NCI-H128 (cell line): Measurements from ENCODE around the gene CES5A.
"Not testable (repeated sequence)": the region's sequence is repeated elsewhere in the genome, so short reads cannot be mapped to it uniquely, and the experiment has no call there.

ENCODE experiments used
- DNase-seq: peaks from one replicate; lab custom pipeline; 2025; ENCODE audit not compliant: unreplicated experiment; lab: John Stamatoyannopoulos, UW

The CES5A gene

GRCh38 chr16:55876854-55877253 is 1.7 kb upstream of the CES5A start:
- DNase-seq, result no peak

- DNase-seq, result no peak
Observed at GRCh38 chr16:55873122-55873521, 2.1 kb downstream of the CES5A start.

GRCh38 chr16:55872130-55872529 is 3.0 kb downstream of the CES5A start:
- no peak for DNase-seq

- no peak for DNase-seq
Observed at GRCh38 chr16:55871411-55872038, 3.6 kb downstream of the CES5A start.

- DNase-seq, result no peak
Observed at GRCh38 chr16:55868980-55869379, 6.2 kb downstream of the CES5A start.

- no peak for DNase-seq
Observed at GRCh38 chr16:55868137-55868536, 7.0 kb downstream of the CES5A start.

- no peak for DNase-seq
Observed at GRCh38 chr16:55861288-55861687, 13.9 kb downstream of the CES5A start.

GRCh38 chr16:55857650-55858049 is 17.5 kb downstream of the CES5A start:
- DNase-seq, result not testable (repeated sequence)

GRCh38 chr16:55856950-55857349 is 18.2 kb downstream of the CES5A start:
- no peak for DNase-seq

GRCh38 chr16:55853114-55853513 is 22.1 kb downstream of the CES5A start:
- DNase-seq, result no peak

- DNase-seq, result no peak
Observed at GRCh38 chr16:55849536-55849935, 25.6 kb downstream of the CES5A start.

GRCh38 chr16:55846598-55847346 is 28.4 kb downstream of the CES5A start:
- no peak for DNase-seq

- DNase-seq, result no peak
Observed at GRCh38 chr16:55843105-55843395, 32.1 kb downstream of the CES5A start.

- no peak for DNase-seq
Observed at GRCh38 chr16:55842369-55843104, 32.6 kb downstream of the CES5A start.

- DNase-seq, result no peak
Observed at GRCh38 chr16:55839115-55839514, 36.1 kb downstream of the CES5A start.

GRCh38 chr16:55836158-55836611 is 39.0 kb downstream of the CES5A start:
- DNase-seq, result no peak

- no peak for DNase-seq
Observed at GRCh38 chr16:55835581-55835980, 39.6 kb downstream of the CES5A start.

- not testable (repeated sequence) for DNase-seq
Observed at GRCh38 chr16:55835173-55835572, 40.0 kb downstream of the CES5A start.

GRCh38 chr16:55834049-55834448 is 41.1 kb downstream of the CES5A start:
- no peak for DNase-seq

- DNase-seq, result no peak
Observed at GRCh38 chr16:55832773-55833691, 42.1 kb downstream of the CES5A start, which contains the start of gene CES1. Gene CES1, minus strand, starts transcription at chr16:55833096. Its CDS starts 41 bp downstream, at chr16:55833055.

GRCh38 chr16:55832425-55832772 is 42.8 kb downstream of the CES5A start:
- no peak for DNase-seq
